GM23248 (cell line): ENCODE results near the gene METTL22.

Experiments used
- EZH2 ChIP-seq: fragments of 200-600 bp; sonication (generic); IDR thresholded peaks from 2 replicates; pipeline ENCODE4 v1.6.1; 2018; ENCODE audit warnings: antibody characterized with exemption, mild to moderate bottlenecking; ENCODE audit not compliant: insufficient read depth, poor library complexity, severe bottlenecking
- EZH2phosphoT487 ChIP-seq: fragments of 200-600 bp; sonication (generic); IDR thresholded peaks from 2 replicates; pipeline ENCODE4 v1.6.1; 2018; ENCODE audit warnings: antibody characterized with exemption, moderate library complexity, mild to moderate bottlenecking, low read depth; ENCODE audit not compliant: insufficient read depth

DNA sequence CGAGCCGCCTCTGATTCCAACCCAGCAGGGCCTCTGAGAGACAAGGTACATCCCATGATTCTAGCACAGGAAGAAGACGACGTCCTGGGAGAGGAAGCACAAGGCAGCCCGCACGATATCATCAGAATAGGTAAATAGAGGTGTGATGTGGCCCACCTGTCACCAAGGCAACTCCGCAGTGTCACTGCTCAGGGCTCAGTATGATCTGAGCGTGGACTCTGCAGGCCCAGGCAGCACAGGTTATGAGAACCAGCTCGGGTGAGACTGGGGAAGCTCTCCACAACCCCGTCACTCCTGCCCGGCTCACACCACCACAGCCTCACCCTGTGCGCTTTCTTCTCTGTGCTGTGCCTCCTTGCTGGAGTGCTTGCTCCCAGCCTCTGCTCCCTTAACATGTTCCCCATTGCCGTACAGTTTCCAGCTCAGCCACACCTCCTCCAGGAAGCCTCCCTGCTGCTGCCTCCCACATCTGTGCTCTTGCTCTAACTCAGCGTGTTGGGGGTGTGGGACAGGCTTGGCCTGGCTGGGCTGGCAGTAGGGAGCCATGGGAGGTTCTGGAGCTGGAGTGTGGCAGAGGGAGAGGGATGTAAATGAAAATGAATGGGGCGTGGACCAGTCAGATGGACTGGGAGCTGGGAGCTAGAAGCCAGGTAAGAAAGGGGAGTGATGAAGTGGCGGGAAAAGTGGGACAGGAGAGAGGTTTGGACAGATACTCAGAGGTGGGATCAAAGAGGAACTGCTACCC lies 7.7 kb downstream of the METTL22 start:
- TF ChIP-seq EZH2 = no peak
- no peak for TF ChIP-seq EZH2phosphoT487
